ENCODE data around the gene CD99.

- TF ChIP-seq ZBTB33 (IDR thresholded peaks at IDR 0.05) (no peak), CTCF (IDR thresholded peaks at IDR 0.05; ENCODE audit: low read depth, low read length, missing input control) (no peak), YY1 (IDR thresholded peaks at IDR 0.05) (no peak), JUND (IDR thresholded peaks at IDR 0.05) (no peak), GABPA (IDR thresholded peaks at IDR 0.05 in 1 of 2, conservative IDR thresholded peaks at IDR 0.05 in 1 of 2) (no peak), RAD21 (IDR thresholded peaks at IDR 0.05) (no peak), MAX (IDR thresholded peaks at IDR 0.05) (no peak), REST (IDR thresholded peaks at IDR 0.05) (no peak), EGR1 (IDR thresholded peaks at IDR 0.05; ENCODE audit: low read depth in 2 of 2) (no peak), TAF1 (conservative IDR thresholded peaks at IDR 0.05) (no peak), NR2F2 (IDR thresholded peaks at IDR 0.05) (no peak), FOXA1 (IDR thresholded peaks at IDR 0.05) (no peak)
Observed at GRCh38 chrX:2774776-2775175, 83.7 kb downstream of the CD99 start.

All from liver (tissue), 3 donors.